ENCODE data around the gene SAMD1.
"Not testable (repeated sequence)": the region's sequence is repeated elsewhere in the genome, so short reads cannot be mapped to it uniquely, and the experiment has no call there.

The SAMD1 gene

DNA sequence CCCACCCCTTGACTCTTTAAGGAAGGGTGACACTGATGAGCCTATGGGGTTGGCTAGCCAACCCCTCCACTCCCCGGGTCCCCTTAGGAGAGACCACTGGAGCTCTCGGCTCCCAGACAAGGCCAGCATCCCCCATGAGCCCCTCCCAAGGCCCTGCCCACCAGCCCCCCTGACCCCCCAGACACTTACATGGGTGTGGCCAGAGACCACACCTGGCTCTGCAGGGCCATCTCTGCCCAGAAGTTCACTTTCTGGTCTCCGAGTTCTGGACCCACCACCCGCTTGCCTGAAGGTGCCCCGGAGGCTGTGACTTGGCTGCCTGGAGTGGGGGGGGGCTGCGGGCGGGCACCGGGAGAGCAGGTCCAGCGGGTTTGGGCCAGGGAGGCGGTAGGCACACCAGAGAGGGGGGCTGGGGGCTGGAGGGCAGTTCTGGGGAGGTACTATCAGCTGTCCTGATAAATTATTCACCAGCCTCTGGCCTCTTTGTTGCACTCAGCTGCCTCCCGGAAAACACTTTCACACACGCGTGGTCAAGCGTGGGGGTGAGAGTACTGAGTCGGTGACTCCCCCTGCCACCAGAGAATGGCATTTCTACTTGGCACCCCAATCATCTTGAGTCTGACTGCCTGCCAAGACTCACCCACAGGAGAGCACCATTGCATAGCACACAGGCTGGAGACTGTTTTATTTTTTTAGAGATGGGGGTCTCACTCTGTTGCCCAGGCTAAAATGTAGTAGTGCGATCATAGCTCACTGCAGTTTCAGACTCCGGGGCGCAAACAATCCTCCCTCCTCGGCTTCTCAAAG, 28.6 kb downstream of the SAMD1 start, which contains the start of gene PALM3:
Gene PALM3, minus strand, starts transcription at position 326 of the 807 bp plus-strand sequence. Its CDS starts 96 bp downstream, at position 230.
- DNase-seq: no peak

GRCh38 chr19:14061081-14061749, 29.3 kb downstream of the SAMD1 start:
- no peak for DNase-seq

- DNase-seq: no peak
These were observed 30.8 kb downstream of the SAMD1 start for GRCh38 chr19:14059652-14060155.

GRCh38 chr19:14059093-14059480, 31.5 kb downstream of the SAMD1 start:
- no peak for DNase-seq

DNA sequence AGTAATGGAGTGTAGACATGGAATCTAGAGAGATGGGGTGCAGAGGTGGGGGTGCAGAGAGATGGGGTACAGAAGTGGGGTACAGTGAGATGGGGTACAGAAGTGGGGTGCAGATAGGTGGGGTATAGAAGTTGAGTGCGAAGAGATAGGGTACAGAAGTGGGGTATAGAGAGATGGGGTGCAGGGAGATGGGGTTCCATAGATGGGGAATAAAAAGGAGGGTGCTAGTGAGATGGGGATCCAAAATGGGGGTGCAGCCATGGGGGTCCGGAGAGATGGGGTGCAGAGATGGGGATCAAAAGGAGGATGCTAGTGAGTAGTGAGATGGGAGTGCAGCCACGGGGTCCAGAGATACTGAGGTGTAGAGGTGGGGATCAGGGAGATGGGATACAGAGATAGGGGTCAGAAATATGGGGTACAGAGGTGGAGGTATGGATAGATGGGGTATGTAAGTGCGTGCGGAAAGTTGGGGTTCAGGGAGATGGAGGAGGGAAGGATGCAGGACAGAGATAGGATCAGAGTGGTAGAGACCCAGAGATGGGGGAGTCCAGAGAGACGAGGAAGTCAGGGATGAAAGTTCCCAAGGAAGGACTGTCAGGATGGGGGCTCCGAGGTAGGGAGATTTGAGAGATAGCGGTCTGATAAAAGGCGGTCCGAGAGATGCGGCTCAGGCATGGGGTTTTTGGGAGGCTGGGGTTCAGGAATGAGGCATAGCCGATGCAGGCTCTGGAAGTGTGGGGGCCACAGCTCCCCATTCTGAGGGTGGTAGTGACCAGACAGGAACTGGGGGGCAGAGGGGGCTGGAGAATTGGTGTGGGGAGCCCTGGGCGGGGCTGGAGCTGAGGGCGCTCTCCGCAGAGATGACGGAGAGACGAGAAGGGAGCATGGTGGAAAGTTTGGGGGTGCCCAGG, 32.1 kb downstream of the SAMD1 start:
- no peak for DNase-seq

DNA sequence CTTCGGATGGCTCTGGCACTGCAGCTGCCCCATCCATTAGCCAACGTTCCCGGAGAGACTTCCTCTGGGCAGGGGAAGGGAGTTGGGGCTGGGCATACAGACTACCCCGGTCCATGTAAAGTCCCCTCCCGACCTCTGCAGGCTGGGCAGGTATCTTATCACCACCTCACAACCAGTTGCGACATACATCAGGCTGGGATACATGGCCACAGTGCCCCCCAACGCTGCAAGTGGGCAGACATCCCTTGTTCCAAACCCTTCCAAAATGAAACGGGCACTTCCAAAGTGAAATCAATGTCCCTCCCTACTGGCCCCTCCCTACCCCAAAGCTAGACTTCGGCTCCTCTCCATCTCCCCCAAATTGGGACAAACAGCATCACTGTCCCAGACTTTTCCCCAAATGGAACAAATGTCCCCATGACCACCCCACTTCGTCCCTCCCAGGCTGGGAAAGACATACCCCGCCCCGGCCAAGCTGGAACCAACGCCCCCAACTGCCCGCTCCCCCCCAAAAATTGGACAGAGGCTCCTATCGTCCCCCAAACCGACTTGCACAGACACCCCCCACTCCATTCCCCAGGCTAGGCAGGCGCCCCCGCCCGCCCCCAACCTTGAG, 33.7 kb downstream of the SAMD1 start:
- DNase-seq: peak in 1 of 51 donors; percentile 35

GRCh38 chr19:14056069-14056666, 34.4 kb downstream of the SAMD1 start:
- DNase-seq: no peak

- no peak for DNase-seq
These were observed 35.2 kb downstream of the SAMD1 start for GRCh38 chr19:14055396-14055795.

- no peak for DNase-seq
These were observed 35.8 kb downstream of the SAMD1 start for GRCh38 chr19:14054721-14055120.

- DNase-seq: no peak
These were observed 36.5 kb downstream of the SAMD1 start for GRCh38 chr19:14054099-14054498.

DNA sequence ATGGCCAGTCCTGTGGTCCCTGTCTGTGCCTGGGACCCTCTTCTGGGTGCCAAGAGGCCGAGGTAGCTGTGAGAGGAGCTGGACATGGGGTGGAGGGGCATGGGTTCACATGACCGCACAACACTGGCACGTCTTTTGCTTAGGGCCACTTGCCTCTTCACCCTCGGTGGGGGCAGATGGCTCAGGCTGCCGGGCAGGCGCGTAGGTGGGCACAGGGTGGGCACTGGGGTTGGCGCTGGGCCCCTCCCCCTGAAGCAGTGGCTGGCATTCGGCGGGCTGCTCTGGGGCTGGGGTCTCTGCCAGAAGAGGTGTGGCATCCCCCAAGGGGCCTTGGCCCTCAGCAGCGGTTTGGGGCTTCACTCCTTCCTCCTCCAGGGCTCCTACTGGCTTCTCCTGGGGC, 37.1 kb downstream of the SAMD1 start:
- no peak for DNase-seq

GRCh38 chr19:14053032-14053431, 37.5 kb downstream of the SAMD1 start:
- DNase-seq: no peak

DNA sequence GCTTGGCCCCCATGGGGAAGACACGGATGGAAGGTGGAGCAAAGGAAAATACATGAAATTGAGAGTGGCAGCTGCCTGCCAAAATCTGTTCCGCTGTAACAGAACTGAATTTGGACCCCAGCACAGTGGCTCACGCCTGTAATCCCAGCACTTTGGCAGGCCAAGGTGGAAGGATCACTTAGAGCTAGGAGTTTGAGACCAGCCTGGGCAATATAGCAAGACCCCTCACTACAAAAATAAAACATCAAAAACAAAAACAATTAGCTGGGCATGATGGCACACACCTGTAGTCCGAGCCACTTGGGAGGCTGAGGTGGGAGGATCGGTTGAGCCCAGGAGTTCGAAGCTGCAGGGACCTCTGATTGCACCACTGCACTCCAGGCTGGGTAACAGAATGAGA, 38.1 kb downstream of the SAMD1 start:
- no peak for DNase-seq

DNA sequence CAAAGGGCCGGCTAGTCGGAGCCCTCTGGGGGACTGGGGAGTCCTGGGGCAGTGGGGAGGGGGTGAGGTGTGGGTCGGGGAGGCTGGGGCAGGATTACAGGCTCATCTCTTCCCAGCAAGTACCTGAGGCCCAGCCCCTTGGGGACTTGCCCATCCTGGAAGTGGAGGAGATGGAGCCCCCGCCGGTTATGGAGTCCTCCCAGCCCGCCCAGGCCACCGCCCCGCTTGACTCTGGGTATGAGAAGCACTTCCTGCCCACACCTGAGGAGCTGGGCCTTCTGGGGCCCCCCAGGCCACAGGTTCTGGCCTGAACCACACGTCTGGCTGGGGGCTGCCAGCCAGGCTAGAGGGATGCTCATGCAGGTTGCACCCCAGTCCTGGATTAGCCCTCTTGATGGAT, 38.6 kb downstream of the SAMD1 start:
- no peak for DNase-seq

GRCh38 chr19:14050961-14051360, 39.6 kb downstream of the SAMD1 start:
- DNase-seq: not testable (repeated sequence)

DNA sequence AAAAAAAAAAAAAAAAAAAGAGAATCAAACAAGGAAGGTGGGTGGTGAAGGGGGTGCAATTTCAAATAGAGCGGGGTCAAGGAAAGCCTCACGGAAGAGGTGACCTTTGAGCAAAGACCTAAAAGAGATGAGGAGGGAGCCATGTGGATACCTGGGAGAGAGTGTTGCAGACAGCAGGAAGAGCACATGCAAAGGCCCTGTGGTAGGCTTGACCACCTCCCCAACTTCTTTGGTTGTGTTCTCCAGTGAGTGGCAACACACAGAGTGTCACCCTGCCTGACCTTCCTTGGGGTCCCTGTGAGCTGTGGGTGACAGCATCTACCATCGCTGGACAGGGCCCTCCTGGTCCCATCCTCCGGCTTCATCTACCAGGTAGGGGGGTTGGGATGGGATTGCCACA, 40.0 kb downstream of the SAMD1 start:
- no peak for DNase-seq

- DNase-seq: peak in 8 of 51 donors; percentile 1 to 29 (median 4)
These were observed 42.0 kb downstream of the SAMD1 start for GRCh38 chr19:14048443-14049153.

DNA sequence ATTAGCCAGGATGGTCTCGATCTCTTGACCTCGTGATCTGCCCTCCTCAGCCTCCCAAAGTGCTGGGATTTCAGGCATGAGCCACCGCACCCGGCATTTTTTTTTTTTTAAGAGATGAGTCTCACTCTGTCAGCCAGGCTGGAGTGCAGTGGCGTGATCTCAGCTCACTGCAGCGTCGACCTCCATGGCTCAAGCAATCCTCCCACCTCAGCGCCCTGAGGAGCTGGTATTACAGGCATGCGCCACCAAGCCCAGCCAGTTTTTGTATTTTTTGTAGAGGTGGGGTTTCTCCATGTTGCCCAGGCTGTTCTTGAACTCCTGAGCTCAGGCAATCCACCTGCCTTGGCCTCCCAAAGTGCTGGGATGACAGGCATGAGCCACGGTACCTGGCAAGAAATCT, 42.7 kb downstream of the SAMD1 start:
- DNase-seq: not testable (repeated sequence)

GRCh38 chr19:14042659-14043608, 47.6 kb downstream of the SAMD1 start:
- DNase-seq: peak in 19 of 51 donors; percentile 2 to 43 (median 9)

Measured in hypothalamus (tissue), 51 donors.